Measurements from ENCODE around the gene EXOC4.
A peak's percentile ranks its signal among the peaks of the same experiment; 100 is the strongest.
"Not testable (repeated sequence)": the region's sequence is repeated elsewhere in the genome, so short reads cannot be mapped to it uniquely, and the experiment has no call there.

Gene EXOC4

GRCh38 chr7:133252858-133253518 lies at the start of gene EXOC4:
Gene EXOC4 (plus strand): TSS chr7:133253078.
- DNase-seq (ENCODE audit: low spot score), result peak; percentile 88

GRCh38 chr7:133203490-133203889 lies 49.4 kb upstream of the EXOC4 start:
- no peak for DNase-seq (ENCODE audit: low spot score)

- DNase-seq (ENCODE audit: low spot score), result no peak
Measured at GRCh38 chr7:133207687-133208086, 45.2 kb upstream of the EXOC4 start.

- DNase-seq (ENCODE audit: low spot score), result not testable (repeated sequence)
Measured at GRCh38 chr7:133210817-133211216, 42.1 kb upstream of the EXOC4 start.

- DNase-seq (ENCODE audit: low spot score), result not testable (repeated sequence)
Measured at GRCh38 chr7:133213772-133214171, 39.1 kb upstream of the EXOC4 start.

GRCh38 chr7:133217773-133218172 lies 35.1 kb upstream of the EXOC4 start:
- no peak for DNase-seq (ENCODE audit: low spot score)

GRCh38 chr7:133230591-133231194 lies 22.2 kb upstream of the EXOC4 start:
- DNase-seq (ENCODE audit: low spot score), result peak; percentile 29

- no peak for DNase-seq (ENCODE audit: low spot score)
Measured at GRCh38 chr7:133233142-133233541, 19.7 kb upstream of the EXOC4 start.

GRCh38 chr7:133234961-133235875 lies 17.7 kb upstream of the EXOC4 start:
- no peak for DNase-seq (ENCODE audit: low spot score)

- no peak for DNase-seq (ENCODE audit: low spot score)
Measured at GRCh38 chr7:133237545-133237944, 15.3 kb upstream of the EXOC4 start.

- DNase-seq (ENCODE audit: low spot score), result no peak
Measured at GRCh38 chr7:133240302-133240701, 12.6 kb upstream of the EXOC4 start.

- no peak for DNase-seq (ENCODE audit: low spot score)
Measured at GRCh38 chr7:133246558-133246957, 6.3 kb upstream of the EXOC4 start.

GRCh38 chr7:133248901-133249300 lies 4.0 kb upstream of the EXOC4 start:
- no peak for DNase-seq (ENCODE audit: low spot score)

GRCh38 chr7:133252506-133252857 lies 396 bp upstream of the EXOC4 start:
- no peak for DNase-seq (ENCODE audit: low spot score)

- DNase-seq (ENCODE audit: low spot score), result no peak
Measured at GRCh38 chr7:133253519-133253875, 619 bp downstream of the EXOC4 start.

GRCh38 chr7:133255486-133255885 lies 2.6 kb downstream of the EXOC4 start:
- no peak for DNase-seq (ENCODE audit: low spot score)

- DNase-seq (ENCODE audit: low spot score), result no peak
Measured at GRCh38 chr7:133258174-133258573, 5.3 kb downstream of the EXOC4 start.

GRCh38 chr7:133265821-133266220 lies 12.9 kb downstream of the EXOC4 start:
- no peak for DNase-seq (ENCODE audit: low spot score)

GRCh38 chr7:133268355-133268754 lies 15.5 kb downstream of the EXOC4 start:
- DNase-seq (ENCODE audit: low spot score), result no peak

GRCh38 chr7:133272336-133272735 lies 19.5 kb downstream of the EXOC4 start:
- DNase-seq (ENCODE audit: low spot score), result no peak

- DNase-seq (ENCODE audit: low spot score), result no peak
Measured at GRCh38 chr7:133273227-133273626, 20.3 kb downstream of the EXOC4 start.

GRCh38 chr7:133274265-133274664 lies 21.4 kb downstream of the EXOC4 start:
- DNase-seq (ENCODE audit: low spot score), result no peak

GRCh38 chr7:133275008-133275407 lies 22.1 kb downstream of the EXOC4 start:
- DNase-seq (ENCODE audit: low spot score), result no peak
